Measurements from ENCODE around the gene HOXB4.

Gene HOXB4

DNA sequence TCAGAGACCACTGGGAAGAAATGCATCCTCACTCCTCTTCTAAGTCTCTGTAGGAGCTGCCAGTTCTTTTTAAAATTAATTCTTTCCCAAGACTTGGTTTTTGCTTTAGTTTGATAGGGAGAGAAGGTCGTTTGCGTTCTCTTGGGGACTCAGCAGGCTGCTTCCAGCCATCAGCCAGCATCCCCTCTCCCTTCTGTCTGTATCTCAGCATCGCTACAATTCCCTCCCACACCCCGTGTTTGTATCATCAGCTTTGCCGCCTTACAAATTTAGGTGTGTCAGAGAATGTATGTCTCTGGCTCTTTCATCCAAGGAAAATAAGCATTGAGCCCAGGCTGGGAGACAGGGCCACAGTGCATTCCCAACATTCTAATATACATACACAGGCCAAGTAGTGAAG, 21.2 kb upstream of the HOXB4 start:
- no peak for DNase-seq

DNA sequence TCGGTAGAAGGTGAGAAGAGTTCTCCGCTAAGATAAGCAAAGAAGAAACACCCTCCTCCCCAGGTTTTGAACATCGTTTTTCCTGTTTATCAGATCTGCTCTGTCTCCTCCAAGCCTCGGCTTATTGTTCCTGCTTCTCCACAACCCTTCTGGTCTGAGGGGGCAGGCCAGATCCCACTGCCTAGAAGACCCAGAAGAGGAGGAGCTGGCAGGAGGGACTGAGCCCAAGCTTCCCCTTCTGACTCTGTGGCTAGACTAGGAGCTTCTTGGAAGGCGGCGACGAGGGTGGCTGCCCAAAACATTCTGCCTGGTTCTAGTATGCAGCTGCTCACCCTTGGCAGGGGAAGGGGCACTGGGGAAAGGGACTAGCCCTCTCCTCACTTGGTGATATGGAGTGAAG, 20.6 kb upstream of the HOXB4 start:
- DNase-seq = no peak

DNA sequence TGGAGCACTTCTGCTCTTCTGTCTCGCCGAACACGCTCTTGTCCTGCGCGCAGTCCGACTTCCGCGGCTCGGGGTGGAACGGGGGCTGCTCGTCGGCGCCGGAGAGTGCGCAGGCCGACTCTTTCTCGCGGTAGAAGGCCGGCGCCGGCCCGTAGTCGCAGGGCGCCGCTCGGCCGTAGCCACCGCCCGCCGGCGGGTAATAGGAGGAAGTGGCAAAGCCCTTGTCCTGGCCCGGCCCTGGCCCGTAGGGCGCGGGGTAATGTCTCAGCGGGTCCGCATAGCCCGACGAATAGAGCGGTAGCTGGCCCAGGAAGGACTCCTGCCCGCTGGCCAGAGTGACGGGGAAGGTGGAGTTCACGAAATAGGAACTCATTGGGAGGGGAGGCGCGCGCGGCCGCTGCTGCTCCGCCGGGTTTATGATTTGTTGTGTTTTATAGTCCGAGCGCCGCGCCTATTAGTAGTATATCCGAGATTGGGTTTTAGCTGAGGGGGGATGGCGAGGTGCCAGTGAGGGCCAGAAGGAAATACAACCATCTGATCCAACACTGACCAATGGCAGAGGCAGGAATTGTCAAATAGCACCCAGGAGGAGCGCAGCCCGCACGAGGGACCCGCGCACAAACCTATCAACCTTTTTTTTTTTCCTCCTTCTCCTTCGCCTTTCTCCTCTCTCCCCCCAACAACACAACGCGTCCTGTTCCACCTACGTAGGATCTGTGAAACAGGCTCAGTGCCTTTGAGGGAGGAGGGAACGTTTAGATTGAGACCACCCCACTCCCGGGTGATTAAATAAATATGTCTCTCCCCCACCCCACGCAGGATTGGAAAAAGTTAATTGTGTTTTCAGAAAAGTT, 19.9 kb upstream of the HOXB4 start:
- DNase-seq = peak; percentile 70

DNA sequence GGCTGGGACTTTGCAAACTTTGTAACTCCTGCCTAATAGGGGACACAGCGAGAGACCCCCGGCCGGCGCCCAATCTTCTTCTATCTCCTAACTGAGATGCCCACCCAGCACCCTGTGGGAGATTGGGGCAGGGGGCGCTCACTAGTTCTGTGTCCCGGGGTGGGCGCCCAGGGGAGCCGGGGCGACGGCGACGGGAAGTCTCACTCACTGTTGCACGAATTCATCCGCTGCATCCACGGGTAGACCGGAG, 19.3 kb upstream of the HOXB4 start:
- no peak for DNase-seq

DNA sequence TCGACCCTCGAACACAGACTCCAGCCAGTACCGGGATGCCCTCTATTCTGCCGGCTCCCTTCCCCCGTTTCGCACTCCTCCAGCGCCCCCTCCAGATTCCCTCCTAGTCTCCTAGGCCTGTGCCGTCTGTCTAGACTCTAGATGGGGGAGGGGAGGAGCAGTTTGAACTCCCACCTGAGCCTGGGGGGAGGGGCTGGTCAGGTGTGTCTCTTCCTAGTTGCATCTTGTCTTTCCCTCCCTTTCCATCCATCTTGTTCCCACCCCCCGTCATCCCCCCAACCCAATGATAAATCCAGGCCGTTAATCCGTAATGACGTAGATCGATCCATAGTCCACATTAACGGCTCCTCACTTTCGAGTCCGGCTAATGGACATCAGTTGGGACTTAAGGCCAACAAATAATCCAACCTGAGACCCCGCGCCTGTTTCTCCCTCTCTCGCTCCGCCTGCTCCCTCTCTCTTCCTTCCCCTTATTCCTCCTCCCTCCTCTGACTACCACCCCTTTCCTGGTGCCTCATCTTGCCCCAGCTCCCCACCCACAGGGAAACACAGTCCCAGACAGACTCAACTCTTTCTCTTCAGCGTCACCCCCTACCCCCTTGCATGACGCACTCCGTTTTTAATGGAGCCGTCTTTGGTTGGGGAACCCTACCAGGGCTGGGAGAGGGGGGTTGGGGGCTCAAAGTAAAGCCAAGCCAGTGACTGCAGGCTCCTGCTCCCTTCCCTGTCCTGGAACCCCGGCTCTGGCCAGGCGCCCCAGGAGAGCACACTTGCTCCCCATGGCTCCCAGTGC, 18.8 kb upstream of the HOXB4 start:
- no peak for DNase-seq

DNA sequence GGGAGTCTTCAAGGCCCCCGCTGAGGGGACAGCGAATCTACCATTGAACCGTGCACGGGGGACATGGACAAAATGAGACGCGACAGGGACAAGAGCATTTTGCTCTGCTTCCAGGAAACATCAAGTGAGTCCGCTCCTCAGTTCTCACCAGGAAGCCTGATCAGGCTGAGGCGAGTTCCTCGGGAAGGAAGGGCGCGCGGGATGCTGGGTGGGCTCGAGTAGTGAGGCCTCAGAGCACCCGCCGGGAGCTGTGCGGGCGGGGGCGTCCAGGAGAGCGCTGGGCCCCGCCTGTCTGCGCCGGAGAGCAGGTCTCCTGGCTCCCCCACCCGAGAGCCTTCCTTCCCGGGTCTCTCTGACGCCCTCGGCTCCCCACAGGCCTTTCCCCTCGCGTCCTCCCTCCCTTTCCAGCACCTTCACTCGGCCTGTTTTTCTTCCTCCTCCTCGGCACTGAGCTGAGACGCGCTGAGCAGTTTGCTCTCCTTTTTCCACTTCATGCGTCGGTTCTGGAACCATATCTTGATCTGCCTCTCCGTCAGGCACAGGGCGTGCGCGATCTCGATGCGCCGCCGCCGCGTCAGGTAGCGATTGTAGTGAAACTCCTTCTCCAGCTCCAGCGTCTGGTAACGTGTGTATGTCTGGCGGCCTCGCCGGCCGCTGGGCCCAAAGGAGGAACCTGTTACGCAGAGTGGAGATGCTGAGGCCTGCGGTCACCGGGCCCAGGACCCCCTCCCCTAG, 18.0 kb upstream of the HOXB4 start:
- no peak for DNase-seq

DNA sequence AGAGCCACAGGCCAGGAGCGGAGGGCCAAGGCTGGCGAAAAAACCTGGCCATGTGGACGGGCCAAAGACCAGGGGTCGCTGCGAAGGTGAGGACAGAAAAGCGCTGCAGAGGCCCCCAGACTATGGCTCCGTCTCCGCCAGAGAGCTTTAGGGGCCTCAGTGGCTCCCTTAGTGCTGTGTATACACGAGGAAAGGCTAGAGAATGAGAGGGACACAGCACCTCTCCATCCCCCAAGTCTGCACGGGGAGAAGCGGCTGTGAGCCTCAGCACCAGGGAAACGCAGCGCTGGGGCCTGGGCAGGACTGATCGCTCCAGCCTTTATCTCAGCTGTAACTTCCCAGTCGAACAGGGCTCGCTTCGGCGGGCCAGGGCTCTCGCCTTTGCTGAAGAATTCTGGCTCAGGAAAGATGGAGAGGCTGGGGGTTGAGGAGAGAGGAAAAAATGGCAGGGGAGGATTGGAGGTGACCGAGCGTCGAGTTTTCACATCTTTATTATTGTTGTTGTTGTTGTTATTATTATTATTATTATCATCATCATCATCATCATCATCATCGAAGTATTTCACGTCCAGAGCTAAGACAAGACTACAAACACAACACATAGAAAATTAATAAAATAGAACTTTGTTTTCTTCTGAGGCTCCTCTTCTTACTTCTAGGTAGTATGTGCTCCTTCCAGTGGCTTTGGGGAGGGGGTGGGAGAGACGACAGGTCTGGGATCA, 17.3 kb upstream of the HOXB4 start:
- DNase-seq = no peak

DNA sequence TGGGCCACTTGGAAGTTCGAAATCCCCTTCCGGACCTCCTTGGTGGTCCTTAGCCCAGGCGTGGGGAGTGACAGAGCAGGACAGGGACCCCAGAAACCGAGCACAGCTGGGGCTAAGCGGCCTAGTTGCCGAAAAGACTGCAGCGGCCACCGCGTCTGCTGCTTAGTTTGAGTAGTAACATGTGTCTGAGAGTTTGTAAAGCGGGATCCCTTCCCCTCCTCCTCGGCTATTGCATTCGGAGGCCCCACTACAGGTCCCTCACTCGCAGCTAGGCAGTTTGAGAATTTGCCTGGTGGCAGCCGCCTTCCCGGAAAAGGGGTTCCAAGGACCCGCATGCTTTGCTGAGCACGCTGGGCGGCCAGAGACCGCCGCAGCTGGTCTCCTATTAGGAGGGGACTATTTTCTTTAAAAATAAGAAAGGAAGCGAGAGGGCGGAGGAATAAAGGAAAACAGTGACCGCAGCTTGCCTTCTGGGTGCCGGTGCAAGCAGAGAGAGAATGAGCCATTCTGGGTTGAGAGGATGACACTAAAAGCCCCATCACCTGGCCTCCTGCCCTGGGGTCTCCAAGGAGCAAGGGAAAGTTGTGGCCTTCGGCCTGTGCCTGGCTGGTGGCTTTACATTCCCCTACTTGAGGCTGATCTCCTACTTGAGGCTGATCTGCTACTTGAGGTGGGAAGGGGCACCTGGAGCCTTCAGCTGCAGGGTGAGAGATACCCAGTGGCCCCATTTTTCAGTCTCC, 16.6 kb upstream of the HOXB4 start:
- no peak for DNase-seq

DNA sequence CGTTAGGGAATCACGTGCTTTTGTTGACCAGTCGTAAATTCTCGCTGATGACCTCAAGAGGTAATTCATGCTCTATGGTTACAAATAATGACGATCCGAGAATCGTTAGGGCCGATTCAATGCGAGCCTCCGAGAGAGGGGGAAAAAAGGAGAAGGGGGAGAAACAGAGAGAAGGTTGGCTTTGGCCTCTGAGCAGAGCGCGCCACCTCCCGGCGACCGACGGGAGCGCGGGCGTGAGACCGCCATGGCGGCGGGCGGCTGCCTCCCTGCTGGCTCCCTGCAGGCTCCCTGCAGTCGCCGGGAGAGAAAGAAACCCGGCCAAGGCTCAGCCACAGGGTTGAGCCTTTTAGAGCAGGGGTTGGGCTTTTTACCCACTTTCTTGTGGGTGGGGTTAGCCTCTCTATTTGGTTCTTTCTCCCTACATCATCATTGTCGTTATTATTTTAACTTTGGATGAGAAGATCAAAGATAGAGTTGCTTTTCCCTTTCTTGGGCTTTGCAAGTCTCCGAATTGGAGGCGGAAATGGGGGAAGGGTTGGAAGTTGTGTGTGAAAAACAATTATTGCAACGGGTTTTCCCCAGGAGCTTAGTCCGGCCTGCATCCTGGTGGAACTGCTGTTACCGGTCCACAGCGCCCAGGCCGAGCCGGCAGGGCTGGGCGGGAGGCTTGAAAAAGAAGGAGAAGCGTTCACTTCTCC, 15.8 kb upstream of the HOXB4 start:
- peak; percentile 90 for DNase-seq

DNA sequence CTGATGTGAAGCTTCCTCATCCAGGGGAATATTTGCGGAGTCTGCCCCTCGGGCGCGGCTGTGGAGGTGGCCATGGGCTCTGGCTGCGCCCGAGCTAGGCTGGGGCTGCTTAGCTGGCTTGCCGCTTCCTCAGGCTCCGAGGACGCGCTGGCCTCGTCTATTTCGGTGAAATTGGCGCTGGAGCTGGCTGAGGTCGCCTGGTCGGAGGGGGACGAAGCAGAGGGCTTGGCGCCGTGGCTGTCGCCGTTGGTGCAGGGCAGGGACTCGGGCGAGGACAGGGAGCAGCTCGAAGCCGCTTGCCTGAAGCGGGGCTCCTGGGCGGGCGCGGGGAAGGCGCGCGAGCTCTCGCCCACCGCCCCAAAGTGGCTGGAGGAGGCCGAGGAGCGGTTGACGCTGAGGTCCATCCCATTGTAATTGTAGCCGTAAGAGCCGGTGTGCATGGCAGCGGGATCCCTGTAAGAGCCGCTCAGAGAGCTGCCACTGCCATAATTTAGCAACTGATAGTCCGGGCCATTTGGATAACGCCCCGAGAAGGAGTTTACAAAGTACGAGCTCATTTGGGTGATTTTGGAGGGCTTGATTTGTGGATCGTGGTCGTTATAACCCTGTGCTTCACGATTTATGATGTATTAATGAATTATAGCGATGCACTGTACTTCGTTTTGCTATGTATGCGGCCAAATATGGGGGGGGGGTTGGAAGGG, 15.1 kb upstream of the HOXB4 start, which contains the start of gene HOXB5:
Gene HOXB5, minus strand, starts transcription at position 654 of the 704 bp plus-strand sequence. Its CDS starts 97 bp downstream, at position 557.
- peak; percentile 57 for DNase-seq

DNA sequence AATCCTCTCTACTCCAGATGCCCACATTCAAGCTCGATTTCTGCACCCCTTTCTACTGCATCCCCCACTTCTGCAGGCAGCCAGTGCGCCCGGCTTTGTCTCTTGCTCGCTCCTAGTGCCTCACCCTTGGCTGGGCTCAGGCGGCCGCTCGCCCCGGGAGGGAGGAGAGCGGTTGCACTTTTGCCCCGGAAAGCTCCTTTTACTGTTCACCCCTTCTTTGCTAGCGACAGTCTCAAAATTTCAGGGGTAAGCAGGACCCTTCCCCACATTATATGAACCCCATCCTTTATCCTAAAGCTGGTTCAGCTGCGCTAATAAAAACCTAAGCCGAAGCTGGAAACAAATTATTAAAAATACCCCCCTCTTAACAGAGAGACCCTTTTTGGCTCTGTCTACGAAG, 14.4 kb upstream of the HOXB4 start:
- no peak for DNase-seq

DNA sequence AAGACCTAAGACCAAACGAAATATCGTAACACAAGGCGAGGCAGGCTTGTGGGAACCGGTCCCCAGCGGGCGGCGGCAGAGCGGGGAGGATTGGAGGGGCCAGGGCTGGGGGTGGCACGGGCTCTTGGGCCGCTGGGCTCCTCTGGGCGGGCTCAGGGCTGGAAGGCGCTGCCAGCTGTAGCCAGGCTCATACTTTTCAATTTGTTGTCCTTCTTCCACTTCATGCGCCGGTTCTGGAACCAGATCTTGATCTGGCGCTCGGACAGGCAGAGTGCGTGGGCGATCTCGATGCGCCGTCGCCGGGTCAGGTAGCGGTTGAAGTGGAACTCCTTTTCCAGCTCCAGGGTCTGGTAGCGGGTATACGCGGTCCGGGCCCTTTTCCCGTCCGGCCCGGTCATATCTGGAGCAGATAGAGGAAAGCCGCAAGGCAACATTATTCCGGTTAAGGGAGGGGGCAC, 13.9 kb upstream of the HOXB4 start:
- no peak for DNase-seq

DNA sequence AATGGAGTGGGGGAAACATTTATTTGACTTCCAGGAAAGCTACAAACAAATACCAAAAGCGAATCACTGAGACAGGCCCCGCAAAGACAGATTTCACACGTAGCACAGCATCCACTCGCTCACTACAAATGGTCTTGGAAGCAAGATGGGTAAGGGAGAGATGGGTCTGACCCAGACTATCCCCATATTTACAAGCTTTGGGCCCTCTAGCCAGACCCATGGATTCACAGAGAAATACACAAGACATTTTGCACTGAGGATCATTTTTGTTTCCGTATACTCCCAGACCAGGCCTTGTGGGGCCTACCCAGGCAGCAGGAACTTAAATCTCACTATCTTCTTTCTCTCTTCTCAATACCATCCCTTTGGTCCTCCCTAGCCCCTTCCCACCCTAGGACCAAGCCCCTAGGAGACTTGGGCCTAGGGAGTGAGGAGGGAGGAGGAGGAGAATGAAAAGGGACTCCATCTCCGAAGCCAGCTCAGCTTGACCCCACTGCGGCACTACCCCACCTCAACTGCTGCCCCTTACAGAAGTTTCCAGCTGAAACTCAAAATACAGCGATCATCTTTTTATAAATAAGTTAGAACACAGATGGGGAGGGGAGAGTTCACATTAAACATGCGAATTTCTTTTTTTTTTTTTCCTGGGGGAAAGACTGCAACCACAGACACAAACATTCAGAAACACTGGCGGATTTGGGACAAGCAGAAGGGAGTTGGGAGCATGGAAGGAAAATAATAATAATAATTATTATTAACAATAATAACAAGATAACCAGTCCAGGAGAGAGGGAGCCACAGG, 13.3 kb upstream of the HOXB4 start:
- DNase-seq = no peak

DNA sequence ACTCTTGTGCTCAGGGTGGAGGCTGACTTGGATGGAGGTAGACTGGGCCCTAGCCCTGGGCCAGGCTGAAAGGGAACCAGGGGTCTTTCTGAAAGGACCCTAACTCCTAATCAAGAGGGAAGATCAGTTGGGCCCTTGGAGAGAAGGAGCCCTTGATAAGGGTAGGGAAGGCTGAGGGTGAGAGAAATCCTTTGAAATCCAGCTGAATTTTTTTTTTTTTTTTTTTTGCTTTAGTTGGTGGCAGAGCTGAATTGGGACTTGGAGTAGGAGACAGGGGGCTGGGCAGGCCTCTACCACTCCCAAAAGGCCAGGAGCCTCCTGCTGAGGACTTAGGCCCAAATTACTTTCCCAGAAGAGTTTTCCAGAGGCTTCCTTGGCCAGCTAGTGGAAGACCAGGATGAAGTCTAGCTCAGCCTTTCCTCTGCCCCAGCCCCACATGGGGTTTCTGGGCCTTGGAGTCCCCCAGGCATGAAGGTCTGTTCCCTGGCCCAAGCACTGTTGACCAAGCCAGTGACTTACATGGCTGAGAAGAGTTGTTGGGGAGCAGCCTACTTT, 12.5 kb upstream of the HOXB4 start:
- no peak for DNase-seq

DNA sequence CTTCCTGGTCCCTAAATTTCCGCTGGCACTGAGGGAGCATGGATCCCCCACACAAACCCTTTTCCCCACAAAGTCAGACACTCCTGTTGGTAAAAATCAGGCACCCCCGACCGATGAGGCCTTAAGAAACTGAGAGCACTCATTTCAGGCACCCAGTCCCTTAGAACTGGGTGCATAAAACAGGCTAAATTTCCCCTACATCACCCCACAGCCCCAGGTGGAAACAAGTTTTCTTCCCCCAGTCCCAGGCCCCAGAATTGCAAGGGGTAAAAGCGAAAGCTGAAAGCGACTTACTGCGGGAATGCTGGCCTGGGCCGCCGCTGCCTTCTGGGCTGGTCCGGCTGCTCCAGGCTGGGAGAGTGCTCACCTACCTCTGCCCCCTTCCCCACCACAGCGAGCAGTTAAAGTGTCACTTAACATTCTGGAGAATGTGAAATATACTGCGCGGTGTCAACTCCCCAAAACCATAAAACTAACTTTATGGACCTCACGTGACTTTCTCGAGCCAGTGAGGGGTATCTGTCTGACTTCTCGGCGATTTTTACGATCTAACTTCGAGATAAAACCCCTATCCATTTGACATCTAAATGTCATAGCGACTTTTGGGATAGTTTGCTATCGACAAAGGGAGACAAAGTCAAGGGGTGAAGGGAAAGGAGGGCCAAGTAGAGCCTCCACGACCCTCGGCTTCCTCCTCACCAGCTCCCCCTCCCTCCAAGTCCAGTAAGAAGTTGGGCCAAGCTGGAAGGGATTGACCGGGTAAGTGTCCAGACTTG, 11.9 kb upstream of the HOXB4 start, which contains the start of gene HOXB3:
Gene HOXB3, minus strand, starts transcription at position 411 of the 776 bp plus-strand sequence. CDS start 37,767 bp downstream, outside the sequence.
- no peak for DNase-seq

DNA sequence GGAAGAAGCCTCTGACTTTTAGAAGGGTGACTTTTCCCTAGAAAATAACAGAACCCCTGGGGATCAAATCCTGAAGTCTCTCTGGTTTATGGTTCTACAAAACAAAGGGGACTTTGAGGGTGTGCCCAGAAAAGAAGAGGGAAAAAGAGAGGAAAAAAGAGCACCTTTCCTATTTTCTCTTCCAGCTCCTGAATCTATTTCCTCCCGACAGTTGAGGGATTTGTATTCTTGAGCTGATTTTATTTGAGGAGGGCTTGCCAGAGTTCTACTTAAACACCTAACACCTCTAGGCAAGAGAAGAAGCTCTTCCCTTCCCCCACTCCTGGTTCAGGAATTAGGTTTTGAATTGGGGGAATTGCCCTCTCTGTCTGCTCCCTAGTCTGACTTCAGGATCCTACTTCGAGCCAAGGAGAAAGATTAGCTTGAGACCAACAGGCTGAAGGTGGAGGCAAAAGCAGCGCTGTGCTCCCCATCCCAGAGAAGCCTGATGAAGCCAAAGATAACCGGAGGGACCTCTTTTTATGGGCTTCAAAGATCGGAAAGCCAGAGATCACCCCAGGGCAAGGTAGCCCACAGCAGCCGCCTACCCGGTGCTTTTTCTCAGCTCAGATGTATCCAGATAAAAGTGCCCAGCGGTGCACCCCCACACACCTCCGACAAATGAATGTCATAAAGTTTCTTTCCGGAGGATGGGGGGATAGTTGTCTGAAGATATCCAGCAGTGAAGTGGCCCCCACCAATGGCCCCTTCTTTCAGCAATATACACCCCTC, 11.1 kb upstream of the HOXB4 start:
- no peak for DNase-seq

DNA sequence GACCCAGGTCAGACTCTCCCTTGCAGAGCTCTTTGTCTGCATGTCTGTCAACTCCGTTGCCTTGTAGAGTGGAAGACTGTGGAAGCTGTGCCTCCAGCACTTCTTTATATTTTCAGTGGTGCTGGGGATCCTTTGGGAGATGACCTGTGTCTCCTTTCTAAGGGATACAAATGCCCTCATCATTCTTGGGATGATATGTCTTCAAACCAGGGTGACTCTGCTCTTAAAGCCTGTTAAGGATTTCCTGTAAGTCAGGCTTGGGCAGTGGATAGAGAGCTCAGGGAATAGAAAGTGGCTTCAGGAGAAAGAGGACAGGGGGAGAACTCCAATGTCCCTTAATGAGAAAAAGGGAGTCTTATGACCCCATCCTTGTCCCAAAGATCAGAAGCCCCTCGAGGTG, 10.4 kb upstream of the HOXB4 start:
- DNase-seq = no peak

DNA sequence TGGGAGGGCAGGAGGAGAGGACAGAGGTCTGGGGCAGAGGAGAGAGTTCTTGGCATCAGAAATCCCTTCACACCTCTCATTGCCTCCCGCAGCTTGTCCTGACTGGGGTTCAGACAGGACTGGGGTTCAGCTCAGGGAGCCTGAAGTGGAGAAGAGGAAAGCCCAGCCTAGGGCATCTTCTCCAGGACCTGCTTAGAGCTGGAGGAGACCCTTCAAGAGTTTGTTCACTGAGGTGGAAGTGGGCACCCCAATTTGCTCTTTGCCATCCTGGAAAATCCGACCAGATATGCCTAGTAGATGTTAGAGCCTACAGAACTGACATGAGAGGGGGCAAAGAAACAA, 9.9 kb upstream of the HOXB4 start:
- no peak for DNase-seq

Data from NCI-H510A (cell line).